Pancreas (tissue), 10 donors: ENCODE data around the gene EXOC7. TPM values are rescaled to one million over a fixed set of nuclear protein-coding genes. Genes with fewer than 3 reads are reported as not detected.

Experiments
- ATAC-seq, 4 donors: fragments of 200-7000 bp; cut with Tn5 transposase; one replicate each; pipeline versions ENCODE4 v1.8.0 to v1.9.1; 2020; ENCODE audit warnings: mild to moderate bottlenecking in 4 of 4, moderate library complexity in 4 of 4
- DNase-seq, 6 donors: peaks; one replicate each; pipeline ENCODE4 v3.0.0-alpha.2; 2020
- FAIRE-seq: peaks from 2 replicates; lab custom pipeline; 2012; peaks lifted over from hg19 to GRCh38; lab: Jason Lieb, UNC
- H3K27ac ChIP-seq, 4 donors: fragments of 200-600 bp; sonication (generic); 1 replicate in 3 of 4; 2 replicates in 1 of 4; pipeline versions ENCODE4 v1.5.0 to v1.8.0; 2020
- H3K27me3 ChIP-seq, 4 donors: fragments of 200-600 bp; one replicate each; pipeline ENCODE4 v1.8.0; 2021
- H3K36me3 ChIP-seq, 3 donors: fragments of 200-600 bp; sonication (generic) in 1 of 3; one replicate each; pipeline versions ENCODE4 v1.5.0 to v1.8.0; 2020 to 2021
- H3K4me1 ChIP-seq, 3 donors: fragments of 200-600 bp; one replicate each; pipeline ENCODE4 v1.8.0; 2021
- H3K4me3 ChIP-seq, 4 donors: fragments of 200-600 bp; sonication (generic) in 2 of 4; one replicate each; pipeline versions ENCODE4 v1.5.0 to v1.8.0; 2020 to 2021
- H3K9me3 ChIP-seq, 4 donors: fragments of 200-600 bp; one replicate each; pipeline ENCODE4 v1.8.0; 2021
- CTCF ChIP-seq, 4 donors: fragments of 200-600 bp; sonication (generic) in 3 of 4; IDR thresholded peaks; one replicate each; pipeline versions ENCODE4 v1.5.0 to v1.8.0; 2021; ENCODE audit warnings: antibody characterized with exemption in 4 of 4
- WGBS, 2 donors: extraction: QIAGEN DNeasy Blood & Tissue Kit; methylation state at CpG; one replicate each; pipeline ENCODE4 v1.1.7; 2013; 5-methylcytosine and 5-hydroxymethylcytosine counted together
- intact Hi-C, 3 donors: fragments of 100-400 bp; cut with DNase I; formaldehyde crosslinking; loops; one replicate each; pipeline versions ENCODE4 v1.11.1 to v1.14.2; 2022
- polyA plus RNA-seq, 2 donors: library from polyadenylated mRNA; stranded (reverse); fragments of 200-250 nt; gene quantifications; one replicate each; pipeline ENCODE4 v1.2.3, GENCODE V29; 2013
- total RNA-seq, 6 donors: library from RNA; stranded (reverse); fragmentation: NEBNext Ultra II Directional in 4 of 6; extraction: Animal tissue kit (Norgen Biotek cat#: 25700) in 4 of 6; gene quantifications; one replicate each; pipeline versions ENCODE4 v1.2.1 to v1.2.4, GENCODE V29; 2021 to 2023
- donor health status: healthy with polysubstance abuse.
- donor health status: DM: no; HTN: no; CAD: no; lungs with moderate emphysema.
- donor health status: DM: no; HTN: no; CAD: no.
- donor health status: control.
- donor health status: control.
- donor health status: Bipolar disorder and iron deficiency.
- donor health status: DM: yes; HTN: yes; CAD: no.
- donor health status: DM: no; HTN: no; CAD: no.
- donor health status: DM: no; HTN: no; CAD: no.
- donor health status: DM: yes; HTN: yes; CAD: no.

Gene EXOC7
- total and polyA plus RNA-seq, 8 donors = 38.4 to 103 (median 56.6) TPM

GRCh38 chr17:76141212-76142038, 37.8 kb upstream of the EXOC7 start, which contains the start of gene FOXJ1:
TSS of gene FOXJ1 (minus strand) at chr17:76141245. CDS start at chr17:76140395, 850 bp downstream.
- FAIRE-seq (no peak), DNase-seq (peak; percentile 86 to 97 (median 92)), ATAC-seq (peak; percentile 89 to 93 (median 92))
- TF ChIP-seq CTCF (IDR thresholded peaks at IDR 0.05) = no peak
- Histone ChIP-seq H3K36me3 (no peaks in the 10 kb centered on the region), H3K27ac (no peak within 1 kb of the TSS), H3K9me3 (no peaks in the 10 kb centered on the region), H3K4me3 (peak within 1 kb of the TSS in 3 of 4 donors; percentile 4 to 53 (median 34)), H3K4me1 (peaks cover 0 to 3% (median 0%) of the 10 kb centered on the region in 3 donors), H3K27me3 (no peaks in the 10 kb centered on the region)
- intact Hi-C loops = no loop called here
- WGBS, 2 donors = 9 to 10% methylated on average over 55 to 59 of the region's 59 CpGs

GRCh38 chr17:76140661-76141211, 37.1 kb upstream of the EXOC7 start:
- peaks cover 0 to 3% (median 0%) of the 10 kb centered on the region in 3 donors for H3K4me1 ChIP-seq
- H3K36me3 ChIP-seq = no peaks in the 10 kb centered on the region
- H3K4me3 ChIP-seq = peak overlapping the region in 3 of 4 donors; percentile 4 to 53 (median 34)
- 8 to 13% methylated on average over 20 to 24 of the region's 24 CpGs for WGBS, 2 donors
- intact Hi-C loops = no loop called here
- TF ChIP-seq CTCF (IDR thresholded peaks at IDR 0.05) = no peak
- DNase-seq = no peak
- ATAC-seq = no peak
- FAIRE-seq = no peak
- H3K9me3 ChIP-seq = no peaks in the 10 kb centered on the region
- no peaks in the 10 kb centered on the region for H3K27me3 ChIP-seq
- no peak overlapping the region for H3K27ac ChIP-seq

- DNase-seq (peak in 2 of 6 donors; percentile 25 to 63), FAIRE-seq (no peak), ATAC-seq (peak in 2 of 4 donors; percentile 38 to 48)
- Histone ChIP-seq H3K4me1 (peaks cover 0 to 3% (median 0%) of the 10 kb centered on the region in 3 donors), H3K36me3 (no peaks in the 10 kb centered on the region), H3K9me3 (no peaks in the 10 kb centered on the region), H3K27ac (no peak overlapping the region), H3K27me3 (no peaks in the 10 kb centered on the region), H3K4me3 (peak overlapping the region in 1 of 4 donors; percentile 30)
- intact Hi-C loops = no loop called here
- 41 to 45% methylated on average over 69 to 78 of the region's 78 CpGs for WGBS, 2 donors
- TF ChIP-seq CTCF (IDR thresholded peaks at IDR 0.05) = no peak
Measured at GRCh38 chr17:76139801-76140660, 36.4 kb upstream of the EXOC7 start.

GRCh38 chr17:76138896-76139752, 35.5 kb upstream of the EXOC7 start:
- Histone ChIP-seq H3K36me3 (no peaks in the 10 kb centered on the region), H3K9me3 (no peaks in the 10 kb centered on the region), H3K27me3 (no peaks in the 10 kb centered on the region), H3K4me1 (peaks cover 0 to 3% (median 0%) of the 10 kb centered on the region in 3 donors), H3K27ac (peak overlapping the region in 2 of 4 donors; percentile 35 to 66), H3K4me3 (peak overlapping the region in 1 of 4 donors; percentile 9)
- intact Hi-C loops = no loop called here
- DNase-seq (peak in 1 of 6 donors; percentile 49), FAIRE-seq (no peak), ATAC-seq (no peak)
- 58 to 61% methylated on average over 14 to 15 of the region's 15 CpGs for WGBS, 2 donors
- no peak for TF ChIP-seq CTCF (IDR thresholded peaks at IDR 0.05)
